Endothelial cell of umbilical vein (primary cell): ENCODE results near the gene SPTBN5. TPM values are rescaled to one million over a fixed set of nuclear protein-coding genes. Genes with fewer than 3 reads are reported as not detected.

Source experiments
- BruUV-seq: library from RNA; stranded (reverse); fragments of 400-500 nt; replicated peaks from 2 replicates; lab custom pipeline; 2021; lab: Mats Ljungman, UMichigan
- CTCF ChIA-PET: fragments of 300-600, 350-600 bp; sonication (Branson Sonifier 250); formaldehyde crosslinking; loops from one replicate; lab custom pipeline; 2021; ENCODE audit warnings: antibody characterized with exemption, inconsistent platforms; lab: Charles Lee
- POLR2A ChIA-PET: fragments of 300-600, 350-600 bp; sonication (Branson Sonifier 250); formaldehyde crosslinking; loops from one replicate; lab custom pipeline; 2021; ENCODE audit warnings: antibody characterized with exemption, inconsistent platforms; lab: Charles Lee
- DNase-seq: peaks from one replicate; pipeline ENCODE4 v3.0.0-alpha.2; 2011; ENCODE audit warnings: low read depth, low spot score
- FAIRE-seq: peaks from 2 replicates; lab custom pipeline; 2011; peaks lifted over from hg19 to GRCh38; lab: Jason Lieb, UNC
- H2AFZ ChIP-seq: 2 replicates; pipeline ENCODE4 v1.6.0; 2012; ENCODE audit warnings: low read depth, low read length, control low read depth, inconsistent platforms
- H3K27ac ChIP-seq: 2 replicates; pipeline ENCODE4 v1.5.1; 2011; ENCODE audit warnings: low read depth, mild to moderate bottlenecking, control low read depth, low read length, moderate library complexity; ENCODE audit not compliant: insufficient read depth
- H3K27me3 ChIP-seq, 2 experiments: 2 replicates each; pipeline versions ENCODE4 v1.6.0 to v1.6.1; 2011; ENCODE audit warnings: low read length in 2 of 2, mixed read lengths in 1 of 2; ENCODE audit not compliant: control insufficient read depth in 2 of 2, insufficient read depth in 2 of 2
- H3K36me3 ChIP-seq, 2 experiments: 2 replicates in 1 of 2; 3 replicates in 1 of 2; pipeline ENCODE4 v1.5.1; 2011; ENCODE audit warnings: low read length in 2 of 2, mild to moderate bottlenecking in 1 of 2, moderate library complexity in 1 of 2; ENCODE audit not compliant: control insufficient read depth in 2 of 2, insufficient read depth in 2 of 2; ENCODE audit errors: extremely low read depth in 1 of 2
- H3K4me1 ChIP-seq: 3 replicates; pipeline ENCODE4 v1.5.1; 2011; ENCODE audit warnings: mild to moderate bottlenecking, low read length; ENCODE audit not compliant: control insufficient read depth, insufficient read depth; ENCODE audit errors: extremely low read depth
- H3K4me2 ChIP-seq: 2 replicates; pipeline ENCODE4 v1.6.1; 2011; ENCODE audit warnings: low read length, control low read depth, mixed read lengths; ENCODE audit not compliant: insufficient read depth
- H3K4me3 ChIP-seq, 3 experiments: fragments of 200-600 bp in 1 of 3; sonication (generic), shearing (Covaris generic) in 1 of 3; replicated peaks in 1 of 3; 2 replicates each; pipeline ENCODE4 v1.5.1; 2011 to 2016; ENCODE audit warnings: control low read depth in 3 of 3, low read length in 3 of 3, mild to moderate bottlenecking in 2 of 3, inconsistent platforms in 1 of 3, low read depth in 1 of 3, moderate library complexity in 1 of 3; ENCODE audit not compliant: insufficient read depth in 1 of 3
- H3K79me2 ChIP-seq: 2 replicates; pipeline ENCODE4 v1.6.0; 2012; ENCODE audit warnings: low read length, inconsistent platforms; ENCODE audit not compliant: control insufficient read depth, insufficient read depth
- H3K9ac ChIP-seq: replicated peaks from 2 replicates; pipeline ENCODE3; 2011; ENCODE audit warnings: low read length, control low read depth; ENCODE audit not compliant: insufficient read depth; ENCODE audit errors: extremely low read depth
- H3K9me1 ChIP-seq: replicated peaks from 3 replicates; pipeline ENCODE4 v1.6.0; 2011; ENCODE audit warnings: mild to moderate bottlenecking, low read length; ENCODE audit not compliant: control insufficient read depth, insufficient read depth; ENCODE audit errors: extremely low read depth
- H3K9me3 ChIP-seq: replicated peaks from 2 replicates; pipeline ENCODE4 v1.5.1; 2012; ENCODE audit warnings: low read length, inconsistent platforms; ENCODE audit not compliant: control insufficient read depth, insufficient read depth
- H4K20me1 ChIP-seq: replicated peaks from 2 replicates; pipeline ENCODE3; 2011; ENCODE audit warnings: mild to moderate bottlenecking, low read length; ENCODE audit not compliant: control insufficient read depth, insufficient read depth; ENCODE audit errors: extremely low read depth
- CTCF ChIP-seq, 2 donors: IDR thresholded peaks; 1 replicate in 1 of 2; 2 replicates in 1 of 2; pipeline ENCODE4 v1.5.1; 2011; ENCODE audit warnings: low read length in 2 of 2, mild to moderate bottlenecking in 2 of 2, moderate library complexity in 2 of 2, control low read depth in 1 of 2, inconsistent platforms in 1 of 2, low read depth in 1 of 2; ENCODE audit not compliant: insufficient read depth in 1 of 2; ENCODE audit errors: extremely low read depth in 1 of 2
- FOS ChIP-seq: IDR thresholded peaks from 2 replicates; pipeline ENCODE4 v1.6.1; 2011; ENCODE audit warnings: mild to moderate bottlenecking, low read length, moderate library complexity, borderline replicate concordance; ENCODE audit not compliant: insufficient read depth
- JUN ChIP-seq: IDR thresholded peaks from 2 replicates; pipeline ENCODE4 v1.6.1; 2011; ENCODE audit warnings: borderline replicate concordance, low read depth; ENCODE audit not compliant: insufficient read length, insufficient read depth
- POLR2AphosphoS5 ChIP-seq: IDR thresholded peaks from 2 replicates; pipeline ENCODE4 v1.6.1; 2012; ENCODE audit warnings: low read depth, mild to moderate bottlenecking, control low read depth, low read length, moderate library complexity; ENCODE audit not compliant: insufficient read depth
- dilution Hi-C: fragments of 300-500 bp; cut with MboI; formaldehyde crosslinking; loops from one replicate; pipeline ENCODE4 v1.15.0; 2019; ENCODE audit warnings: low sequenced_read_pairs; ENCODE audit not compliant: extremely low pct_ligation_motif_present
- intact Hi-C: fragments of 100-400 bp; cut with micrococcal nuclease; formaldehyde crosslinking; loops from one replicate; pipeline ENCODE4 v1.10.0; 2022
- polyA plus RNA-seq, 4 experiments: library from polyadenylated mRNA; depleted of rRNA in 3 of 4; stranded (reverse) in 3 of 4; unstranded in 1 of 4; fragments of >200 nt; gene quantifications; 2 replicates each; pipeline versions ENCODE4 v1.2.1 to v1.2.3, GENCODE V29; 2011 to 2012; ENCODE audit warnings: missing spikeins in 1 of 4
- total RNA-seq: library from RNA; stranded (reverse); gene quantifications from 2 replicates; pipeline ENCODE4 v1.2.3, GENCODE V29; 2021

The SPTBN5 gene
- total and polyA plus RNA-seq, 2 donors (not counting 3 experiments of a cell fraction or from before 2014, with no cell fraction given) = 12.0 to 19.0 TPM

GRCh38 chr15:41804916-41805666 lies 88.8 kb downstream of the SPTBN5 start:
- DNase-seq (peak; percentile 71), FAIRE-seq (no peak)
- H3K4me2 ChIP-seq = no peak overlapping the region
- peaks cover 15% of the 10 kb centered on the region for H3K79me2 ChIP-seq
- no peak overlapping the region for H3K9ac ChIP-seq
- no peaks in the 10 kb centered on the region for H4K20me1 ChIP-seq
- no peak overlapping the region for H3K4me3 ChIP-seq
- POLR2A ChIA-PET = no interaction called here
- H3K36me3 ChIP-seq = peaks cover 0 to 6% of the 10 kb centered on the region in 2 experiments
- H3K27me3 ChIP-seq = no peaks in the 10 kb centered on the region
- H3K4me1 ChIP-seq = peaks cover 27% of the 10 kb centered on the region
- TF ChIP-seq POLR2AphosphoS5 (no peak), JUN (no peak), CTCF (IDR thresholded peaks at IDR 0.05; ENCODE audit: extremely low read depth in 1 of 2, insufficient read depth in 1 of 2, low read depth in 1 of 2, low read length in 2 of 2) (no peak), FOS (no peak)
- intact Hi-C loops (no loop called here), dilution Hi-C loops (no loop called here)
- H3K9me3 ChIP-seq = no peaks in the 10 kb centered on the region
- CTCF ChIA-PET = interaction anchor here (1.1 to 15.9 kb wide), 4 partner anchors 17 to 201 kb away, joined by 3 to 754 read pairs (median 6); partner anchors contain the start of gene MAPKBP1
- H2AFZ ChIP-seq = no peak overlapping the region
- BruUV-seq = no TSS peak
- H3K27ac ChIP-seq = no peak overlapping the region
- H3K9me1 ChIP-seq = no peaks in the 10 kb centered on the region
